Myometrial cell (primary cell): ENCODE measurements around the gene CELF2. TPM values are rescaled to one million over a fixed set of nuclear protein-coding genes. Genes with fewer than 3 reads are reported as not detected.

ENCODE experiments used
- total RNA-seq: library from RNA; depleted of rRNA; stranded (reverse); fragments of >200 nt; gene quantifications from 2 replicates; pipeline ENCODE4 v1.2.3, GENCODE V29; 2015

Gene CELF2
- total RNA-seq: under 0.01 TPM in 1 of 2 replicates, not detected in the other

GRCh38 chr10:11017570-11018431 is at the start of gene CELF2:
TSS of gene CELF2 (plus strand) at chr10:11017872. CDS start at chr10:11018090, 218 bp downstream.

